CD4-positive, alpha-beta T cell treated with Interleukin-15 for 4 hours (primary cell): Measurements from ENCODE around the gene FAM168A.

Source experiments
- DNase-seq: peaks from one replicate; pipeline ENCODE4 v3.0.0-alpha.2; 2020; ENCODE audit warnings: low spot score

The FAM168A gene

GRCh38 chr11:73555615-73556014, 42.3 kb downstream of the FAM168A start:
- no peak for DNase-seq

DNA sequence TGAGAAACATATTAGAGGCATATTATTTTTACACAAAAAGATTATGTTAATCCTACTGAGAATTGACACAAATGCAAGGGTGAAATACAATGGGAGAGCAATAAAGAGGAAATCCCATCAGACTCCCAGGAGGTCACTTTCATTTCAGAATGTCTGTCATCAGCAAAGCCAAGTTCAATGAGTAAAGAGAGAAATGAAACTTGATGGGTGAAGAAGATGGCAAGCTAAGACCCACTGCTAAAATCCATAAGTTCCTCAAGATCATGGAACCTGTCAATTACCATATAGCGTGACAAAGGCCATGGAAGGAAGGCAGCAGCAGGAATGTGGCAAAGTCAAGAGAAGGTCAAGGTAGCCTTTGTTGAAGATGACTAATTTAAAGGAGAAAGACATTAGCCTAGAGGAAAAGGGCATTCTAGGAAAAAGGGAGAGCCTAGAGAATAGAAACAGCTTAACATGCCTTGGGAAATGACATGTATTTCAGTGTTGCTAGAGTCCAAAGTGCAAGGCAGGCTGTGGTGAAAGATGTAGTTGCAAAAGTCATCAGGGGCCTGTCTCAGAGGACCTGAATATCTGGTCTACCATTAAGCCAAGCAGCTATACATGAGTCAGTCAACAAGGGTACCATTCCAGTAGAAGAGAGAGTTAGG, 43.1 kb downstream of the FAM168A start:
- no peak for DNase-seq

DNA sequence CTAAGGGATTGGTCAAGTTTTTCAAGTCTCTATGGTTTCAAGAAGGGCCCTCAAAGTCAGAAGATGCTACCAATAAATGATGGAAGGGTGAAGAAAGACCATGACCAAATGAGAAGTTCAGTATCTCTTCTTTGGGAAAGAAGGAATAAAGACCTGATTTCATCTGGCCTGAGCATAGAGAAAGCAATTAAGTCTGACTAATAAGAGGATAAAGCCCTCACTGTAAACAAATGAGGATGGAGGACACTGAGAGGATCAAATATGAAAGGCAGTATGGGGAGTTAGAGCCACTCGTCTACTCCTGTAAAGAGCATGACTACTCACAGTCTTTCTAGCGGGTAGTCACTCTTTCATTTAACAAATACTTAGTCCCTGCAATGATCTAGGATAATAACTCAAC, 44.6 kb downstream of the FAM168A start:
- DNase-seq, result no peak

DNA sequence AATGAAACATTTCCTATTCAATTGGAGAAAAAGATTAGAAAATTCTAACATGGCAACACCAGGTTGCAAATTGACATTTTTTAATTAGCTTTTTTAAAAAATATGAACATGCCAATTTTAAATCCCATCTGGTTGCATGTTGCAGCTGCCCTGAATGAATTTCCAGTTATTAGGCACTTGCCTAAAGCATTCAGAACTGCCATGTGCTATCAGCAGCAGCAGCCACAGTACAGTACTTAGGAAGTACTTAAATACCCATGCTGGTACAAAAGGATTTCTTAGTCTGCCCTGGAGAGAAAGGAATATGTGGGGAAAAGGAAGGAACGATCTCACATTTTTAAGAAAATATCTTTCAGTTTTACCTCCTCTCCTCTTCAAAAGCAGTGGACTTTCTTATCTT, 46.2 kb downstream of the FAM168A start:
- no peak for DNase-seq

- no peak for DNase-seq
Observed at GRCh38 chr11:73549376-73549775, 48.5 kb downstream of the FAM168A start.

- no peak for DNase-seq
Observed at GRCh38 chr11:73547706-73548595, 50.0 kb downstream of the FAM168A start.

GRCh38 chr11:73542175-73542574, 55.7 kb downstream of the FAM168A start:
- no peak for DNase-seq

DNA sequence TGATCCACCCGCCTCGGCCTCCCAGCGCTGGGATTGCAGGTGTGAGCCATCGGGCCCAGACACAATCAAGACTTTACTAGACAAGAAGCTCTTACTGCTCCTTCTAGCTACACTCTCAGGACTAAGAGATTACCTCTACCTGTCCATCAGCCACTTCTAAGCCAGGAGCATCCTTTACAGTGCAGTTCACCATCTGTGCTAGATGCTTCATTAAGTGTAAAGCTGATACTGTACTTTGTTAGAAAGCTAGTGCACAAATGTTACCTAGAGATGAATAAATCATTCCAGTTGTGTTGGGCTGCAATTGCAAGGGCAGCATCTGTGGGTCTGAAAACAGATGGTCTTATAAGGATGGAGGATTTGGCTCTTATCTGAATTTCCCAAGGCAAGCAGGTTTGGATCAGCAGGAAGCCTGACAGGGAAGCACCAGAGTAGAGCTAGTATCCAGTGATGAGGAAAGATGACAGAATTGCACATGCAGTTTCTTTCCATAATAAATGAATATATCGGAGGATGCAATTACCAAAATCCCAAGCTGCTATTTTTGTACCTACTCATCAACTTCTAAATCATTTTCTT, 58.3 kb downstream of the FAM168A start:
- DNase-seq, result no peak

GRCh38 chr11:73538381-73538872, 59.5 kb downstream of the FAM168A start:
- DNase-seq, result no peak

DNA sequence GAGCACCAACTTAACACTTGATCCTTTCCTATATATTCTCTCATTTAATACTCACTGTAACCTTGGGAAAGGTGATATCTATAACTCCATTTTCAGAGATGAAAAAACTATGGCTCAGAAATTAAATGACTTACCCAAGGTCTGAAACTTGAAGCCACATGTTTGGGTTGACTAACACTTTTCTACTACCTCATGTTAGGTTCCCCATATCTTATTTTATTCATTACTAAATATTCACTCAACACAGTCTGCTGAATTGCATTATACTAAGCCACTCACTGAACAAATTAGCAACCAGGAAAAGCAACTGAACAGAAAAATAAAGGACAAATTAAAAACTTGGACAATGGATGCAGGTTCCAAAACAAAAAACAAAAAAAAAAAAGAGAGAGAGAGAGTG, 59.9 kb downstream of the FAM168A start:
- DNase-seq, result no peak

DNA sequence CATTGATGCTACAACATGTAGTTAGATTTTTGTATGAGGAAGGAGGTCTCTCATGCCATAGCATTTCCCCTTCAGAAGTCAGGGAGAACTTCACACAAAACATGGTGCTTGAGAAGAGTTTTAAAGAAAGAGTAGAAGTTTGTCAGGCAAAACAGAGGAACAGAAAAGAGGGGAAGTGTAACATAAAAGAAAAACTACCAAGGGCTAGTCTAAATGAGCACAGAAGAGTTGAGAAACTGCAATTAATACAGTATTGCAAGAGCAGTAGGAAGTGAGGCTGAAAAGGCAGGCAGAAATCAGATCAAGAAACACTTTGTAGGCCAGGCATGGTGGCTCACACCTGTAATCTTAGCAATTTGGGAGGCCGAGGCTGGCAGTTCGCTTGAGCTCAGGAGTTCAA, 61.0 kb downstream of the FAM168A start:
- no peak for DNase-seq

DNA sequence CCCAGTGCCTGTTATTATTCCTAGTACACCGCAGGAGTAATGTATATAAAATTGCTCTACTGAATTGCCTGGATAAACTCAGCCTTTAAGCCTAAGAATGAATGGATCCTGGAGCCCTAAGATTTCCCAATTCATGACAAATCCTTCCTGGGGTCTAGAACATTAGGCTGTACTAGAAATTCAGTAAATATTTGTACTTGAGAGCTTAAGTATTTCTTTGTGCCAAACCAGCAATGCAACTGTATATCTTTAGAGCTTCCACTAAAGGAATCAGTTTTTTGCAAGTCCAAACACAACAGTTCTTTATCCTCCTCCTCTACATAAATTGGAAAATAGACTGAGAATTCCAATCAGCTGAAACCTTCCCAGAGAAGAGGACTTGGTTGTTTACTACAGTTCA, 65.6 kb downstream of the FAM168A start:
- DNase-seq, result no peak

GRCh38 chr11:73531386-73531785, 66.5 kb downstream of the FAM168A start:
- DNase-seq, result no peak

DNA sequence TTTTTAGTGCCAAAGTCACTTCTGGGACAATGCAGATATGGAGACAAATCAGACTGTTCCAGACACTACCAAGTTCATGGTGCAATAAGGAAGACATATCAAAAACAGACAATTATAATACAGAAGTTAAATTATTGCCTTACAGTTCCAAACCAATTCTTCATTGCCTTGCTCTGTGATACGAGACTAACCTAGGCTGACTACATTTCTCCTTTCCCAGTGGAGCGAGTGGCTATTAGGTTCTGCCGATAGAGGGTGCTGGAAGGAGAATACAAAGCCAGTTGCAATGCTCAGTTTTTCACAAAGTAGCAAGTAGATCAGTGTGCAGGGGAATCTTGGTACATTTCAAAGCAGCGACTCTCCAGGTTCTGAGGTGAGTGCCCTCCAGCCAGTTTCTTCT, 67.8 kb downstream of the FAM168A start:
- DNase-seq, result no peak

DNA sequence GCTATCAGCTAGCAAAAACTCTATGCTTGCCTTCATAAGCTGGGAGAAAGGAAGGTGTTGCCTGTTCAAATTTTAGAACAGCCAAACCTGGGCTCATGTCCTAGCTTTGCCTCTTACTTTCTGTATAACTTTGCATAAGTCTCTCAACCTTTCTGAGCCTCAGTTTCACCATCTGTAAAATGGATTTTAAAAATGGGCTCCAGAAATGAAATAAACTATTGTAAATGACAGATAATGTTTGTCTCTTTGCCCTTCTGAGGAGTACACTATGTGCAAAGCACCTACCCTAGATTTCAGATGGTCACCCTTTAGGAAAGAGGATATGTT, 68.7 kb downstream of the FAM168A start:
- no peak for DNase-seq

DNA sequence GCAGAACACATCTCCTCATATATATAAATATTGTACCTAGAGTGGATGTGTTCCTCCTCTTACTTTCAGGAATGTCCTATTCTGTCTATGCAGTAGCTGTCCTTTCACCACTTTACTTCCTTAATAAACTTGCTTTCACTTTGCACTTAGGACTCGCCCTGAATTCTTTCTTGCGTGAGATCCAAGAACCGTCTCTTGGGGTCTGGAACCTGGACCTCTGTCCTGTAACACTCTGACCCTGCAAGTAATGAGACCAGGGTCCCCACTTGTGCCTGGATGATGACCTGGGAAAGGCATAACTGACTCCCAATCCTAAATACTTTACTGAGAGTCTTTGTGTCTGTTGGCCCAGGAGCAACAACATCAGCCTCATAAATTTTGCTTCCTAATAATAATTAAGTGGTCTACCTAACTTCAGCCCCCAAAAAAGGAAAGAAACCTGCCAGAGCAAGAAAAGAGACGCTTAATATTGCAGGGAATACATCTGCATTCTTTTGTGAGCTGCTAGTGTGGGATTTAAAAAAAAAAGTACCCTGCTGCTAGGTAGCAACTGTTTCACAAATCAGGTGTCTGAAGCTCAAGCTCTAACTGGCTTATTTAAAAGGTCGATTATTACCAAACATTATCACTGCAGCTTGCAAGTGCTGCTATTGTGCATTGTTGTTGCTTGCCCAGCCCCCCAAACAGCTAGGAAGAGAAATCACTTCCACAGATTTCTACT, 69.3 kb downstream of the FAM168A start:
- DNase-seq, result no peak

DNA sequence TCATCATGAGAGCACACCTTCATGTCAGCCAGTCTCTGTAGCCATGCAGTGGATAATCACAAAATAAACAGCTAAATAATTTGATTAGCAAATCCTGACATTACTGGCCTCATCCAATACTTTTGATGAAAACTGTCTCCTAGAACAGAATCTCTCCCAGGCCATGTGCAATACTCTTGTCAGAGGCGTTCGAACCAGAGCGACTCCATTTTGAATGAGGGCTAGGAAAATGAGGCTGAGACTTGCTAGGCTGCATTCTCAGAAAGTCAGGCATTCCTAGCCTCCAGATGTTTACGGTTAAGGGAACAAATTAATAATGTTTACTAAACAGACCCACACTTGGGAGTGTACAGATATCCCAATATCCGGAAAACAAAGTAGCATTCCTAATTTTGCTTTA, 69.9 kb downstream of the FAM168A start:
- DNase-seq, result no peak

GRCh38 chr11:73525611-73526010, 72.3 kb downstream of the FAM168A start:
- no peak for DNase-seq

DNA sequence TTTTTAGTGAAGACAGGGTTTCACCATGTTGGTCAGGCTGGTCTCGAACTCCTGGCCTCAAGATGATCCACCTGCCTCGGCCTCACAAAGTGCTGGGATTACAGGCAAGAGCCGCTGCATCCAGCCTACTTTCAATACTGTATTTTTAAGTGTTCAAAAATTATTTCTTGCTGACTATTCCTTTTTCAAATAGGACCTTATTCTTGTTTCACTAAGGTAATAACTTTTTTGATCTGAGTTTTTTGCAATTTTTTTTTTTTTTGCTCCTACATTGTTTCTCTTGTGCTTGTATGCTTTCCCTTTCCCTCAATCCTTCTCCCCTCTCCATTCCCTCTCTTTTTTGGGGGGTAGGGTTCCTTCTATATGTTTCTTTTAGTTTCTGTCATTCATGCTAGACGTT, 73.1 kb downstream of the FAM168A start:
- DNase-seq, result no peak

DNA sequence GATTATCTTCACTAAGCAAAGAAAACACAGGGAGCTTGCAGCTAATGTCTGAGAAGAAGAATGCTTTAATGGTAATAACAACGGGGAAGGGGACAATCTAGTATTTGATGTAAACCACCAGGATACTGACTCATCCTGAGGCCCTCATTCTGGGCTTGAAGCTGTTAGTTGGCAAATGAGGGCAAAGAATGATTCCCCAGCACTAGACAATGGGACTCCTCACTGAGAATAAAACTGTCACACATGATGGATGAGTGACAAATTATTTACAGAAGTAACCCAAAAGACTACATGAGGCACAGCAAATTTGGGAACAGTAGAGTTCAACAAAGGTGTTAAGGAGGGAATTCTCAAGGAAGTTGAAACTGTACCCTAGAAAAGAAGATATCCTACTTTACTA, 76.3 kb downstream of the FAM168A start:
- DNase-seq, result no peak

- no peak for DNase-seq
Observed at GRCh38 chr11:73520353-73521061, 77.4 kb downstream of the FAM168A start.

DNA sequence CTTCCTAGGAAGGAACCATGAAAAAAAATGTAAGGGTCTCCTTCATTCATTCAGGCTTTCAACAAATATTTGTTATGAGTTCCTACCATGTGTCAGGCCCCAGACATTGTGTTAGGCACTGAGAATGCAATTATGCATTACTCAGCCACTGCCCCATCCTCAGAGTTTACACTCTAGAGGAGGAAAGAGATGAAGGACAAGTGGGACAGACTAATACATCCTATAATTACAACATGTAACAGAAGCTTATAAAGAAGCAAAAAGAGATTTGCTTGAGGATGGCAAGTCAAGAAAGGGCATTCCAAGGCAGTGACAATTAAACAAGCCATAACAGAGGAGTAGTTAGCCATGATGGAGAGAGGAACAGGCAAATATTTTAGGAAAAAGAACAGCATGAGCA, 78.6 kb downstream of the FAM168A start:
- no peak for DNase-seq
